Caki2 (cell line): ENCODE data around the gene FBL. TPM values are rescaled to one million over a fixed set of nuclear protein-coding genes. Genes with fewer than 3 reads are reported as not detected.

ENCODE experiments used
- DNase-seq: peaks from one replicate; pipeline ENCODE4 v3.0.0-alpha.2; 2015; ENCODE audit warnings: low read depth
- in situ Hi-C: cut with HindIII; loops from 2 replicates; pipeline ENCODE4 v1.10.0; 2016; ENCODE audit warnings: low sequenced_read_pairs, low pct_unique_long_range_greater_than_20kb, mixed read lengths
- total RNA-seq: library from RNA; depleted of rRNA; stranded (reverse); fragments of >200 nt; shearing (Covaris generic); gene quantifications from 2 replicates; pipeline ENCODE4 v1.2.3, GENCODE V29; 2014; ENCODE audit warnings: low replicate concordance

The FBL gene
- total RNA-seq, 1 experiment from 2014 or later = 700 TPM

GRCh38 chr19:39830847-39831246 is 15.3 kb downstream of the FBL start:
- DNase-seq = no peak
- in situ Hi-C loops = no loop called here

GRCh38 chr19:39830406-39830805 is 15.8 kb downstream of the FBL start:
- in situ Hi-C loops = no loop called here
- DNase-seq = no peak

- in situ Hi-C loops = no loop called here
- no peak for DNase-seq
Observed at GRCh38 chr19:39829702-39830275, 16.4 kb downstream of the FBL start.

GRCh38 chr19:39828654-39829032 is 17.5 kb downstream of the FBL start:
- DNase-seq = no peak
- in situ Hi-C loops = no loop called here

GRCh38 chr19:39828015-39828653 is 18.0 kb downstream of the FBL start:
- in situ Hi-C loops = no loop called here
- no peak for DNase-seq

GRCh38 chr19:39827216-39827615 is 19.0 kb downstream of the FBL start:
- DNase-seq = no peak
- in situ Hi-C loops = no loop called here

GRCh38 chr19:39826311-39826945 is 19.8 kb downstream of the FBL start:
- in situ Hi-C loops = no loop called here
- no peak for DNase-seq

- in situ Hi-C loops = no loop called here
- no peak for DNase-seq
Observed at GRCh38 chr19:39825531-39826076, 20.6 kb downstream of the FBL start.

- in situ Hi-C loops = no loop called here
- DNase-seq = no peak
Observed at GRCh38 chr19:39825093-39825463, 21.1 kb downstream of the FBL start.

GRCh38 chr19:39824143-39825092 is 21.8 kb downstream of the FBL start:
- DNase-seq = peak; percentile 89

GRCh38 chr19:39823686-39824085 is 22.5 kb downstream of the FBL start:
- in situ Hi-C loops = no loop called here
- DNase-seq = no peak

More at GRCh38 chr19:39824143-39825092, 21.8 kb downstream of the FBL start:
- in situ Hi-C loops = no loop called here

GRCh38 chr19:39820696-39821095 is 25.5 kb downstream of the FBL start:
- in situ Hi-C loops = no loop called here
- no peak for DNase-seq

GRCh38 chr19:39819786-39820185 is 26.4 kb downstream of the FBL start:
- in situ Hi-C loops = no loop called here
- no peak for DNase-seq

- DNase-seq = no peak
- in situ Hi-C loops = no loop called here
Observed at GRCh38 chr19:39818626-39819097, 27.5 kb downstream of the FBL start.

GRCh38 chr19:39817888-39818561 is 28.2 kb downstream of the FBL start:
- no peak for DNase-seq
- in situ Hi-C loops = no loop called here

- in situ Hi-C loops = no loop called here
Observed at GRCh38 chr19:39816287-39817048, 29.7 kb downstream of the FBL start.

GRCh38 chr19:39814595-39814994 is 31.6 kb downstream of the FBL start:
- DNase-seq = no peak
- in situ Hi-C loops = no loop called here

More at GRCh38 chr19:39816287-39817048, 29.7 kb downstream of the FBL start:
- DNase-seq = no peak
